ENCODE results near the gene MSANTD7. TPM values are rescaled to one million over a fixed set of nuclear protein-coding genes. Genes with fewer than 3 reads are reported as not detected.

MSANTD7 gene
- total RNA-seq, 2 experiments from 2014 or later, result 26.4 to 26.5 TPM

DNA sequence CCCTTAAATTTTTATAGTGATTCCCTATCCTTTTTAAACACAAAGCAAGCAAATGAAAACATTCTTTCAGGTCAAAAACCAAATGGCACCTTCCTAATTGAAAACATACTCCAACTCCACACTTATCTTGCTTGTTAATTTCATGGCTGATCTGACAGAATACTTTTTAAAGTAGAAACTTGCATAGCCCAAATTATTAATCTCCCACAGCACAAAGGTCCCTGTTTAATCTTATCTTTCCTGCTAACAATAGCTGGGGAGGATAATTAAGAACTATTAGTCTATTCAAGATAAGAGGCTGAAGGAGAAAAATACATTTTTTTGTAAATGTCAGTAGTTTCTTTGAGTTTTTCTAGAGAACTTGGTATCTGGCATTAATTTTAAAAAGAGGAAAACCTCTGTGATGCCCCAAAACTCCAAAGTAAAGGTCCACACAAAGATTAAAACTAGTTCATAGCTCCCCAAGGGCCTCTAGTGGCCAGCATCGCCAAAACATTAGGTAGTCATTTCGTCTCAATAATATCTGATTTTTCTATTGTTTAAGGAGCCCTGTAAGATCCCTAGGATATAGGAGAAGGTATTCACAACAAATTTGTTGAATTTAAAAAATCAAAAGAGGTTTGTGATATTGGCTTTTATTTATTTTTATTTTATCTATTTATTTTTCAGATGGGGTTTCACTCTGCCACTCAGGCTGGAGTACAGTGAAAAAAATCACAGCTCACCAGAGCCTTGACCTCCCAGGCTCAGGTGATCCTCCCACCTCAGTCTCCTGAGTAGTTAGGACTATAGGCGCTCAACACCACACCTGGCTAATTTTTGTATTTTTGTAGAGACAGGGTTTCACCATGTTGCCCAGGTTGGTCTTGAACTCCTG, 15.0 kb upstream of the MSANTD7 start:
- H3K4me1 Mint-ChIP-seq, result peaks cover 7% of the 10 kb centered on the region
- no peak overlapping the region for H3K4me3 Mint-ChIP-seq
- H3K9me3 Mint-ChIP-seq, result no peaks in the 10 kb centered on the region
- no peak overlapping the region for H3K27ac Mint-ChIP-seq
- H3K27me3 Mint-ChIP-seq, result no peaks in the 10 kb centered on the region
- H3K36me3 Mint-ChIP-seq, result no peaks in the 10 kb centered on the region
- peak; percentile 20 for DNase-seq

- peaks cover 7% of the 10 kb centered on the region for H3K4me1 Mint-ChIP-seq
- no peaks in the 10 kb centered on the region for H3K9me3 Mint-ChIP-seq
- no peak overlapping the region for H3K27ac Mint-ChIP-seq
- DNase-seq, result no peak
- no peak overlapping the region for H3K4me3 Mint-ChIP-seq
- H3K27me3 Mint-ChIP-seq, result no peaks in the 10 kb centered on the region
- no peaks in the 10 kb centered on the region for H3K36me3 Mint-ChIP-seq
These were observed 14.1 kb upstream of the MSANTD7 start for GRCh38 chr10:14823966-14824365.

GRCh38 chr10:14826076-14826829, 11.9 kb upstream of the MSANTD7 start:
- Mint-ChIP-seq H3K9me3 (no peaks in the 10 kb centered on the region), H3K4me3 (no peak overlapping the region), H3K36me3 (no peaks in the 10 kb centered on the region), H3K4me1 (peaks cover 4% of the 10 kb centered on the region), H3K27ac (no peak overlapping the region), H3K27me3 (no peaks in the 10 kb centered on the region)
- DNase-seq, result no peak

DNA sequence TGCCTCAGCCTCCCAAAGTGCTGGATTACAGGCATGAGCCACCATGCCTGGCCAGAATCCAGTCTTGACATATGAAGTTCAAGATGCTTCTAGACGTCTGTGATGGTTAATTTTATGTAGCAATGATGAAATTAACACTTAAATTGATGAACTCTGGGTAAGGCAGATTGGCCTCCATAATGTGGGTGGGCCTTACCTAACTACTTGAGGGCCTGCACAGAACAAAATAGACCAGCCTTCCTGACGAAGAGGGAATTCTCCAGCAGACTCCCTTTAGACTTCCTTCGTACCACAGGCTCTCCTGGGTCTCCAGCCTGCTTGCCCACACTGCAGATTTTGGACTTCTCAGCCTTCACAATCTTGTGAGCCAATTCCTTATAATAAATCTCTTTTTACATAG, 5.0 kb upstream of the MSANTD7 start:
- H3K4me1 Mint-ChIP-seq, result peaks cover 6% of the 10 kb centered on the region
- no peaks in the 10 kb centered on the region for H3K27me3 Mint-ChIP-seq
- H3K4me3 Mint-ChIP-seq, result no peak overlapping the region
- DNase-seq, result no peak
- H3K36me3 Mint-ChIP-seq, result no peaks in the 10 kb centered on the region
- H3K27ac Mint-ChIP-seq, result no peak overlapping the region
- H3K9me3 Mint-ChIP-seq, result no peaks in the 10 kb centered on the region

- Mint-ChIP-seq H3K9me3 (no peaks in the 10 kb centered on the region), H3K36me3 (peaks cover 6% of the 10 kb centered on the region), H3K27me3 (no peaks in the 10 kb centered on the region), H3K4me3 (no peak overlapping the region), H3K4me1 (peaks cover 17% of the 10 kb centered on the region), H3K27ac (no peak overlapping the region)
- no peak for DNase-seq
These were observed 1.9 kb upstream of the MSANTD7 start for GRCh38 chr10:14836208-14836607.

DNA sequence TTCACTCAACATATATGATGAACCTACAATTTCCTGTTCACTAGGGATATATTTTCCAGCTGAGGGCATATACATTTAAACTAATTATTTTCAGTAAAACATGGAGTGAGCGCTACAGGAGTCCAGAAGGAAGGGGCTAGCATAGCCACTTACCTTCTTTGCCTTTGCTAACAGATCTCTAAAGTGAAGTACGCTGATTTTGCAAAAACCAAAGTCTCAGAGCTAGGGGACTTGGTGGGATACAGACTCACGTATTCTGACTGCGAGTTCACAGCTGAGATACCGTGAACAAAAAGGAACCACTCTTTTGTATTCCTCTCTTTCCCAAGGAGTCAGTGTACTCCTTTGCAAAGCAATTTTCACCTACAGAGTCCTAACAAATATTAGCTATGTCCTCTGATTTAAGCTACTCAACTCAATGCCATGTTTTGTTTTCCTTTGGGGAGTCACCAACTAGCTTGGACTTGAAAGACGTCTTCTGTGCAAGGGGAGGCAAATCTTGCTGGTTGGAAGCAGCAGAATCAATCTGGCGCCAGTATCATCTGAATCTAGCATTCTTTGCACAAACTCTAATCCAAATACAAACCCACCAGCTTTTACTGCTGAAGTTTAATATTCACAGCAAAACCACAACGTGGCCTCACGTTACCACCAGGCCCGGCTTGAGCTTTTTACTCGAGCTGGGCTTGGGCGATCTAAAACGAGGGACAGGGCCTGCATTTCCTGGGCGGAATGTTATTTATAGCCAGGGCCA, 926 bp upstream of the MSANTD7 start:
- H3K4me3 Mint-ChIP-seq, result peak overlapping the region; percentile 91
- H3K9me3 Mint-ChIP-seq, result no peaks in the 10 kb centered on the region
- no peaks in the 10 kb centered on the region for H3K27me3 Mint-ChIP-seq
- H3K36me3 Mint-ChIP-seq, result peaks cover 15% of the 10 kb centered on the region
- peak overlapping the region; percentile 97 for H3K27ac Mint-ChIP-seq
- DNase-seq, result no peak
- H3K4me1 Mint-ChIP-seq, result peaks cover 17% of the 10 kb centered on the region

DNA sequence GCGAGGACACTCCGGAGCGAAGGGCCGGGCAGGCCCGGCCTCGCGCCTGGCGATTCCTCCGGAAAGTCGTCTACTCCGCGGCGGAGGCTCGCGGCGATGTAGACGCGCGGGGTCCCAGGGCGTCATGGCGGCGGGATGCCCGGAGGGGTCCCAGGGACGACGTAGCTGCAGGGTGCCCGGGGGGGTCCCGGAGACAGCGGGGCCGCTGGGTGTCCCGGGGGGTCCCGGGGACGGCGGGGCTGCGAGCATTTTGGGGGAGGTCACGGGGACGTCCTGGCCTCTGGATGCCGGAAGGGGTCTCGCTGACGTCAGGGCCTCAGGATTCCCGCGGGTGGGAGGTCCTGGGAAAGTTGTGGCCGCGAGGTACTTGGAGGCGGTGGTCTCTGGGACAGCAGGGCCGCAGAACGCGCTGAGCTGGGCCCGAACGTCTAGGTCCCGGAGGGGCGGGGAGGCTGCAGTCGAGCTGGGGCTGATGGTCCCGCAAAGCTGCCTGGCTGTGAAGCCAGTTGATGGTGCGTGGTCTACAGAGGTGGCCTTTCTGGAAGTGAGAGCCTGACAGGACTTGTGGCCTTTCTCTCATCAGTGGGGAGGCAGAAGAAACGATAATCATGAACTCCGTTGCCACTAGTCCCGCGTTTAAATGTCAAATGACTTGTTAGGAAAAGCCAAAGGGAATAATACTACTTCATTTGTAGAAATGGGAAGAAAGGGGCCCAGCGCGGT, 637 bp downstream of the MSANTD7 start:
- Mint-ChIP-seq H3K4me1 (peaks cover 17% of the 10 kb centered on the region), H3K4me3 (peak overlapping the region; percentile 91), H3K27ac (peak overlapping the region; percentile 97), H3K9me3 (no peaks in the 10 kb centered on the region), H3K36me3 (peaks cover 19% of the 10 kb centered on the region), H3K27me3 (no peaks in the 10 kb centered on the region)
- DNase-seq, result peak; percentile 27

GRCh38 chr10:14839305-14839695, 1.2 kb downstream of the MSANTD7 start:
- DNase-seq, result no peak
- H3K27me3 Mint-ChIP-seq, result no peaks in the 10 kb centered on the region
- H3K4me1 Mint-ChIP-seq, result peaks cover 17% of the 10 kb centered on the region
- peaks cover 20% of the 10 kb centered on the region for H3K36me3 Mint-ChIP-seq
- H3K9me3 Mint-ChIP-seq, result no peaks in the 10 kb centered on the region
- peak overlapping the region; percentile 91 for H3K4me3 Mint-ChIP-seq
- H3K27ac Mint-ChIP-seq, result peak overlapping the region; percentile 97

DNA sequence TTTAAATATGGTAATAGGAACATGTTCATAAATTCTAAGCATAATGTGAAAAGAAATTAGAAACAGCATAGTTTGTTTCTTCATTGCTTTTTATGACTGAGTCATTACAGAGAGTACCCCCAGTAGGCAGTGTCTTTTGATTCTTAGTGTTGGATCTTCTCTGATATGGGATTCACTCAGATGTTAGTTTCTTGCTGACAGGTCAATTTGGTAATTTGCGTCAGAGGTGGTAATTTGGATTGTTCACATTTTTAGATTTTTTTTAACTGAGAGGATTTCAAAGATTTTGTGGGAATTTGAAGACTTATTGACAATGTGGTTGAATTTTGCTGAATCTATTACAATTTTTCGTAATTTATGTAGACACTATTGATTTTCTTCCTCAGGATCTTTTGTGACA, 2.1 kb downstream of the MSANTD7 start:
- Mint-ChIP-seq H3K4me3 (peak overlapping the region; percentile 67), H3K27ac (no peak overlapping the region), H3K9me3 (no peaks in the 10 kb centered on the region), H3K4me1 (peaks cover 21% of the 10 kb centered on the region), H3K27me3 (no peaks in the 10 kb centered on the region), H3K36me3 (peaks cover 26% of the 10 kb centered on the region)
- no peak for DNase-seq

DNA sequence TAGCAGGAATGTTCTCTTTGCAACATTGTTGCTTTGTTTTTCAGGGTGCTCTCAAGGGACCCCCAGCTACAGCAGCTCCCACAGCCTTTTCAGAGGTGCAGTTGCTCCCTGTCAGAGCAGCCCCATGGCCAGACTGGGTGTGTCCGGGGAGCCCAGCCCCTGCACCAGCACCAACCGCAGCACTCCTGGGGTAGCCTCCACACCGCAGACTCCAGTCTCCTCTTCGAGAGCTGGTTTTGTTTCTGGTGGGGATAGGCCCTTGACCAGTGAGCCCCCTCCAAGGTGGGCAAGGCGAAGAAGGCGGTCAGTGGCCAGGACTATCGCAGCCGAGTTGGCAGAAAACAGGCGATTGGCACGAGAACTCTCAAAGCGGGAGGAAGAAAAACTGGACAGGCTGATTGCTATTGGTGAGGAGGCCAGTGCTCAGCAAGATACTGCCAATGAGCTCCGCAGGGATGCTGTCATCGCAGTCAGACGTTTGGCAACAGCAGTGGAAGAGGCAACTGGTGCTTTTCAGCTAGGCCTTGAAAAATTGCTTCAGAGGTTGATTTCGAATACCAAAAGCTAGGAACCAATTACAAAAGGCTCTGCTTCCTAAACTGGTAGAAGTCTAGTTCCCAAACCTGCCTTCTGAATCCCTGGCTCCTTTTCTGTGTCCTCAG, 5.4 kb downstream of the MSANTD7 start:
- no peak overlapping the region for H3K27ac Mint-ChIP-seq
- DNase-seq, result no peak
- no peaks in the 10 kb centered on the region for H3K27me3 Mint-ChIP-seq
- peaks cover 31% of the 10 kb centered on the region for H3K36me3 Mint-ChIP-seq
- peaks cover 18% of the 10 kb centered on the region for H3K4me1 Mint-ChIP-seq
- H3K4me3 Mint-ChIP-seq, result no peak overlapping the region
- H3K9me3 Mint-ChIP-seq, result no peaks in the 10 kb centered on the region

DNA sequence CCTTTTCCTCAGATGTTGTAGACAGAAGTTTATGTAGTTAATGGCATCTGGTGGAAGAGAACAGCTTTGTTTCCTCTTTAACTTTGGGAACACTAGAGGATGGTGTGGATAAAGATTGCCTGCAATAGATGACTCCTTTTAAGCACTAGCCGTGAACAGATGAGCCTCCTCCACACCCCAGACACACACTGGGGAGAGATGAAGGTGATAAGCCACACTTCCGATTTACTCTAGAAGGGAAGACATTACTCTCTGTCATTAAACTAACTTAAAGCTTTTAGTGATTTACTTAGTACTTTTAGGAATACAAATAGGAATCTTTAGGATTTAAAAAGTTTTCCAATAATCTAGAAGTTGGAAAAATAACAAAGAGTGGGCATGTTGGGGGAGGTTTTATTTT, 6.8 kb downstream of the MSANTD7 start:
- Mint-ChIP-seq H3K27me3 (no peaks in the 10 kb centered on the region), H3K4me1 (peaks cover 17% of the 10 kb centered on the region), H3K36me3 (peaks cover 31% of the 10 kb centered on the region), H3K4me3 (no peak overlapping the region), H3K9me3 (no peaks in the 10 kb centered on the region), H3K27ac (no peak overlapping the region)
- DNase-seq, result no peak

DNA sequence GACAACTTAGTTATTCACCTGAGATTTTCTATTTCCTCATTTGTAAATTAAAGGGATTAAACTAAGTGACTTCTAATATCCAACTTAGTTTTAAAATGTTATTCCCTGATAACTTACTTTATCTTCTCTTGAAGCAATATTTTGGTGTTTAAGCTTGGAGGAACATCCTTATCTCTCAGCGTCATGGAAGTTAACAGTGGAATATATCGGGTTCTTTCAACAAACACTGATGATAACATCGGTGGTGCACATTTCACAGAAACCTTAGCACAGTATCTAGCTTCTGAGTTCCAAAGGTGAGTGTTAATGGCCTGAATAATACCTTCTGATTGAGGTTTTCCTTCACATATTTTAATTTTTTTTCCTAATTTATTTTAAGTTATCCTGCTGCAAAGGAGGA, 14.1 kb downstream of the MSANTD7 start:
- H3K4me1 Mint-ChIP-seq, result peaks cover 3% of the 10 kb centered on the region
- no peaks in the 10 kb centered on the region for H3K9me3 Mint-ChIP-seq
- H3K27me3 Mint-ChIP-seq, result no peaks in the 10 kb centered on the region
- H3K4me3 Mint-ChIP-seq, result no peak overlapping the region
- no peak for DNase-seq
- H3K27ac Mint-ChIP-seq, result no peak overlapping the region
- H3K36me3 Mint-ChIP-seq, result peaks cover 19% of the 10 kb centered on the region

GRCh38 chr10:14855453-14855852, 17.3 kb downstream of the MSANTD7 start:
- no peak overlapping the region for H3K4me3 Mint-ChIP-seq
- H3K9me3 Mint-ChIP-seq, result no peaks in the 10 kb centered on the region
- no peaks in the 10 kb centered on the region for H3K27me3 Mint-ChIP-seq
- H3K36me3 Mint-ChIP-seq, result peaks cover 18% of the 10 kb centered on the region
- H3K4me1 Mint-ChIP-seq, result no peaks in the 10 kb centered on the region
- no peak overlapping the region for H3K27ac Mint-ChIP-seq
- DNase-seq, result no peak

DNA sequence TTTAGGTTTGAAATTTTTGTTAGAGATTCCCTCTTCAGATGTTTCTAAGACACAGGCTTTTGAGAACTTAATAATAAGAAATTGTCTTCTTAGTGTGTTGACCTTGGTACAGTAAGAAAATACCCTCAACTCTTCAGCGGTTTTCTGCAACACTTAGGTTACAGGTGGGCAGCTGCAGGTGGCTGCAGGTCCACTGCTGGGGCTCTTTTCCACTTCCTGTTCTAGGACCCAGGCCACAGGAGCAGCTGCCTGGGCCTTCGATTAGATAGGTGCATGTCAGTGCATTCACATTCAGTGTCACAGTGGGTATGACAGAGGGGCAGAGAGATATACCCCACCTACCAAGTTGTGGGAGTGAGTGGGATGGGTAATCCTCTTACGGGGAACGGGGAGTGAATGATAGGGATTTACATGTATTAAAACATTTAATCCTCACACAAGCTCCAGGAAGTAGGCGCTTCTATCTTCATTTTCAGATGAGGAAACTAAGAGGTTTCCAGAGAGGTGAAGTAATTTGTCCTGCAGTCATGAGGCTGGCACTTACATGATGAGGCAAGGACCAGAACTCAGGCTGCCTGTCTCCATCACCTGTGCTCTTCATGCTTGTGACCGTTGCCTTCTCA, 20.3 kb downstream of the MSANTD7 start:
- Mint-ChIP-seq H3K9me3 (no peaks in the 10 kb centered on the region), H3K27me3 (no peaks in the 10 kb centered on the region), H3K4me3 (no peak overlapping the region), H3K27ac (peak overlapping the region; percentile 36), H3K36me3 (peaks cover 27% of the 10 kb centered on the region), H3K4me1 (no peaks in the 10 kb centered on the region)
- no peak for DNase-seq
